Esophagus squamous epithelium (tissue), 4 donors: ENCODE results near the gene CACNA1F.

Experiments used
- POLR2A ChIP-seq, 4 donors: fragments of 450-650 bp; IDR thresholded peaks; one replicate each; pipeline ENCODE4 v1.6.1; 2017; ENCODE audit warnings: antibody characterized with exemption in 4 of 4, mild to moderate bottlenecking in 4 of 4, moderate library complexity in 3 of 4
- TF ChIP-seq, protein P1 (sequence below), 6 experiments: fragments of 450-650 bp in 4 of 6; fragments of 200-600 bp in 2 of 6; sonication (generic) in 2 of 6; IDR thresholded peaks; one replicate each; pipeline ENCODE4 v1.5.1; 2016 to 2019; ENCODE audit warnings: antibody characterized with exemption in 6 of 6, mild to moderate bottlenecking in 4 of 6, moderate library complexity in 4 of 6

DNA sequence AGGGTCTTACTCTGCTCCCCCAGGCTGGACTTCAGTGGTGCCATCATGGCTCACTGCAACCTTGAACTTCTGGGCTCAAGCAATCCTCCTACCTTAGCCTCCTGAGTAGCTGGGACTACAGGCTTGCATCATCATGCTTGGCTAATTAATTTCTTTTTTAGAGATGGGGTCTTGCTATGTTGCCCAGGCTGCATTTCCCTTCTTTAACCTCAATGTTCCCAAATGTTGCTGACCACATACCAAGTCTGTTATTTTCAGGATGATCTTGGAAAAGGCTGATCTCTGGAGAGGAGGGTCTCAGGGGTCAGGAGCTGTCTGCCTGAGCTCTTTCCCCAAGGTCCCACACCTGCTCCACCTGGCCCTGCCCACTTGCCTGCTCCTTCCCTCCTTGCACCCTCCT lies 13.0 kb downstream of the CACNA1F start:
- TF ChIP-seq, protein P1, sequence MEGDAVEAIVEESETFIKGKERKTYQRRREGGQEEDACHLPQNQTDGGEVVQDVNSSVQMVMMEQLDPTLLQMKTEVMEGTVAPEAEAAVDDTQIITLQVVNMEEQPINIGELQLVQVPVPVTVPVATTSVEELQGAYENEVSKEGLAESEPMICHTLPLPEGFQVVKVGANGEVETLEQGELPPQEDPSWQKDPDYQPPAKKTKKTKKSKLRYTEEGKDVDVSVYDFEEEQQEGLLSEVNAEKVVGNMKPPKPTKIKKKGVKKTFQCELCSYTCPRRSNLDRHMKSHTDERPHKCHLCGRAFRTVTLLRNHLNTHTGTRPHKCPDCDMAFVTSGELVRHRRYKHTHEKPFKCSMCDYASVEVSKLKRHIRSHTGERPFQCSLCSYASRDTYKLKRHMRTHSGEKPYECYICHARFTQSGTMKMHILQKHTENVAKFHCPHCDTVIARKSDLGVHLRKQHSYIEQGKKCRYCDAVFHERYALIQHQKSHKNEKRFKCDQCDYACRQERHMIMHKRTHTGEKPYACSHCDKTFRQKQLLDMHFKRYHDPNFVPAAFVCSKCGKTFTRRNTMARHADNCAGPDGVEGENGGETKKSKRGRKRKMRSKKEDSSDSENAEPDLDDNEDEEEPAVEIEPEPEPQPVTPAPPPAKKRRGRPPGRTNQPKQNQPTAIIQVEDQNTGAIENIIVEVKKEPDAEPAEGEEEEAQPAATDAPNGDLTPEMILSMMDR (IDR thresholded peaks at IDR 0.05) = no peak
- TF ChIP-seq POLR2A (IDR thresholded peaks at IDR 0.05) = no peak
